Hematopoietic multipotent progenitor cell treated with erythropoietin and hydrocortisone succinate and interleukin-3 and kit ligand, for 17 days (in vitro differentiated cells): ENCODE results near the gene FRMD4A.
"Not testable (repeated sequence)": the region's sequence is repeated elsewhere in the genome, so short reads cannot be mapped to it uniquely, and the experiment has no call there.

Experiments used
- DNase-seq: peaks from one replicate; pipeline ENCODE4 v3.0.0-alpha.2; 2015; ENCODE audit warnings: low spot score

FRMD4A gene

DNA sequence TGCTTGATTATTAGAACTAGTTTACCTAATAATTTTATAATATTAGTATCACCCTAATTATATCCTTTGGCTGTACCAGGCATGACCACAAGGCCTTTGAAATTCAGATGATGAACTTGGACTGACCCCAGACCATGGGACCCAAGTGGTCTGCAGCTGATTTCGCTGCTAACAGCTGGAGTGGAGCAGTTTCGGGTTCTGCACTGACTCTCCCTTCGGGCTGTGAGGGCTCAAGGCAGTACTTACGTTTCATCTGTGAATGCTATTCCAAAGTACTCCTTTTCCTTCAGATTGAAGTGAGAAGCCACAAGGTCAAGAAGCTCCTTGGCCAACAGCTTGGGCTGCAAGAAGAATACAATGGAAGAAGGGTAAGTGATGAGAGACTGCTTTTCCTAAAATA, 520.2 kb downstream of the FRMD4A start:
- DNase-seq, result no peak

DNA sequence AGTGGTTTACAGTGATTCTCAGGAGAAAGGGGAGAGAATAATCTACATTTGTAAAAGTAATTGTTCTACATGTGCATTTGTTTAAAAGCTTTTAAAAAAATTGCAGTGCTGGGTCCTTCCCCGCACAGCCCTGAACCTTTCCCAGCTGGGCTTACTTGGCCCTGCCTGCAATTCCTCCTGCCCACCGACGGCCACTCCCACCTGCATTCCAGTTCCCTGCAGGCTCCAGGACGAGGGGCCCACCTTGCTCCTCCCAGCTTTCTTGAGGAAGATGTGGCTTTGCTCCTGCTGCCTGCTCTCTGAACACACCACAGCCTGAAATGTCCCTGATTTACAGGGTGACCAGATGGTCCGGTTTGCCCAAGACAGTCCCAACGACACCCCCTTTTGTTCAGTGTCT, 521.3 kb downstream of the FRMD4A start:
- DNase-seq, result no peak

DNA sequence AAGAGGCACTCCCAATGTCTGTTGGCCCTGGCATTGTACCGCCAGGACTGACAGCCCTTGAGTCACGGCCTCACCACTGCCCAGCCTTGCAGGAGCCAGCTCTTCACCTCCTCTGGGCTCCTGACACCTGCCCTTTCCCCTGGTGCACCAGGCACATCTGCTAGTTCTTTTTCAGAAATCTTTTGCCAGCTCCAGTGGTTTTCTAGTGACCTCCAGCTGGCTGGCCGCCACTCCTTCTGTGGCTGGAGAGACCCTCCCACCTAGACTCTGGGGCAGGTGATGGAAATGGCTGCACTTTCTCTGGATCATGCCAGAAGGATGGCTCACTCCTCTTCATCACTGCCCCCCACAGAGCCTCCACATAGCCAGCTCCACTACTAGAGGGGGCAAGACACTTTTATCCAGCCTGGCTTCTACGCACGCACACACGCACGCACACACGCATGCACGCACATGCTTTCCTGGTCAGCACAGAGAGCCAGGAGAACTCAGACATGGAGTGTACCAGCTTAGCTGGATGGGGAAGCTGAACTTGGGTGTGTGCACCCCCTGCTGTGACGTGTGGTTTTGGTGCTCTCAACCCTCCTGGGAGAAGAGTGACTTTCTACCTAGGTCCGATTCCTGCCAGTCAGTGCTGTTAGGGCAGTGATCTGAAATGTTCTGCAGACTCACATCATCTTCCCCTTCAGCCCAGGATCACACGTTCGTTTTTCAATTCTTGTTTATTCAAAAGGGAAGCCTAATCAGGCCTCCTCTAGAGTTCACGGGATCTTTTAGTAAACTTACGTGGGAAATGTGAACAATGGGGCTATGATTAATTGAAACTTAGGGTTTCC, 522.0 kb downstream of the FRMD4A start:
- DNase-seq, result no peak

DNA sequence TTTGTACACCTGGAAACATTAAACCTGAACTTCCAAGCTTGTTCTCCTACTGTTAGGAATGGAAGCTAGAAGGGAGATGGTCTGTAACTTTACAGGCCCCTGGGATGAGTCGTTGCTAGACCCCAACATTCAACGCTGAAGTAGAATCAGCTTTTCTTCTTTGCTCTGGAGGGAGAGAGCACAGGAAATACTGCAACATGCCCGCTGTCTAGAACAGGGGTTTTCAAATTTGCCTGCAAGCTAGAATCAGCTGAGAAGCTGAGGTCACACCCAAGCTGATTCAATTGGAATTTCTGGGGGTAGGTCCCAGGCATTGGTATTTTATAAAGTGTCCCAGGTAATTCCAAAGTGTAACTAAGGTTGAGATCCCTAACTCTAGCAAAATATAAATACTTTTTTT, 524.3 kb downstream of the FRMD4A start:
- DNase-seq, result no peak

DNA sequence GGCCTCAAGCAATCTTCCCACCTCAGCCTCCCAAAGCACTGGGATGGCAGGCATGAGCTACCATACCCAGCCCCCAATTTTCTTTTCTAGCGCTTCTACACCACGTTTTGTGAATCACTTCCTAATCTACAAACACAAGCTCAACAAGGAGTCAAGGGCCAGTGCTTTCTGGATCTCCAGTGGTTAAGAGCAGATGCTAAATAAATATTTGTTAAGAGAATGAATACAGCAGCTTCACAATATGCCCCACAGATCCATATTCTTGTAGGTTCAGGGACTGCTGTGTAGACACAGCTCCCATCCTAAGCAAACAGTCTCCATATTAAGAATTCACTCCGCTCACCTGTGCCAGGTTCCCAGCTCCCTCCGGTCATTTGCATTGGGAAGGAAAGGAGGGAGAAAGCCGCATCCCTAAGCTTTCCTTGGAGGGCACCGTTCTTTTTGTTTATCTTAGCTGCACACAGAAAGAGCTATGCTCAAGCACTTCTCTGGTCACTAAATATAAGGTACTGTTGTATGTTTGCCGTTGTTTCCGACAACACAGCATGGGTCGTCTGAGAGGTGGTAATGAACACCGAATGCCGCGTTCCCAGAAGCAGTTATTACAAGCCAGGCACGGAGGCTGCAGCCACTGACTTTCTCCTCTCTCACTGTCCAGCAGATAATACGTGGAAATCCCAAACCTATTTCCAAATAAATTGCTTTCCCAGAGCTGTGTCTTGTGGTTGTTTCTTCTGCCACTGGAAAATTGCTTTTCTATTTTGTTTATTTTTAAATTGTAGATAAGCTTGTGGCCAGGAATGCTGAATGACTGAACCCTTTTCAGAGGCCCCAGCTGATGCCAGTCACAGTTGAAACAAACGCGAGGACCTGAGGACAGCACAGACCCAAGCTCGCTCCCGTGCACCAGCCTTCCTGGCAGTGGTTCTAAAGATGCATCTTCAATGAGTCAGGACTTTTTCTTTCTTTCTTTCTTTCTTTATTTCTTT, 526.9 kb downstream of the FRMD4A start:
- no peak for DNase-seq

DNA sequence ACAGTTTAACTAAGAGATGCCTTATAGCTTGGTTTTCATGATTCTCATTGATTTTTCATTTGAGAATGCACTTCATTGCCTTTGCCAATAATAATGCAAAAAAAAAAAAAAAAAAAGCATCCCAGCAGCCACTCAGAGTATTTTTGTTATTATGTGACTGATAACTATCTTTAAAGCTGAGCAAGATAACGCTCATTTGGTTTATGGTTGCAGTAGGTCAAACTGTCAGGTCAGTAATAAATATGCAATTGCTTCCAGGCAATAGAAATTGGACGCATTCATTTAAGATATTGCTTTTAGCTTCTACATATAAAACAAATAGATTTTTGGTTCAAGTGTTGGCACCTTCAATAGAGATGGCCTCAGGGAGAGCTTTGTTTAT, 528.8 kb downstream of the FRMD4A start:
- DNase-seq, result no peak

DNA sequence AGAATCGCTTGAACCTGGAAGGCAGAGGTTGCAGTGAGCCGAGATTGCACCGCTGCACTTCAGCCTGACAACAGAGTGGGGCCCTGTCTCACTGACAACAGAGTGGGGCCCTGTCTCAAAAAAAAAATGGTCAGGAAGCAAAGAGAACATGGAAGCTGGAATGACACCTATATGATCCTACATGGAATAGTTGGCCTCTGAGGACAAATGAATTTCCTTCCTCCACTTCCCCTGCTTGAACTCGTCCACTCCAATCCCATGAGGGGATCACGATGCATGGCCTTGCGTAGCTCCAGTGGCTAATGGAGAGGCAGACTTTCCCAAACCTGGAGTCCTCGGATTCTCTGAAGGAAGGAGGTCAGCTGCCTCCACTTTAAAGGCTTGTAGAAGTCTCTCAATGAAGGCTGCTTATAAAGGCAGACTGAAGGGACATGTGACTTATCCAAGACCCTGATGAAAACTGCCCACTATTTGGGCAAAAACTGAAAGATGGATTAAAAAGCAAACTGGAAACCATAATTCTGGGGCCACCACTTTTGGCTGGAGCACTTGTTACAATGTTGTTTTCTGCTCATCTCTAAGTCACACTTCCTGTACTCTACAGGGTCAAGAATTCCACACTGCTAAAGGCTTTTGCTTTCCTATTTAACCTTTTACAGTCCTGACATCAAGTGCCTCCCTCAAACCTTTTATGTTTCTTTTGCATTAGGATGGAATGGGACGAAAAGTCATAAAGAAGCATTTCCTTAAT, 529.4 kb downstream of the FRMD4A start:
- DNase-seq, result no peak

DNA sequence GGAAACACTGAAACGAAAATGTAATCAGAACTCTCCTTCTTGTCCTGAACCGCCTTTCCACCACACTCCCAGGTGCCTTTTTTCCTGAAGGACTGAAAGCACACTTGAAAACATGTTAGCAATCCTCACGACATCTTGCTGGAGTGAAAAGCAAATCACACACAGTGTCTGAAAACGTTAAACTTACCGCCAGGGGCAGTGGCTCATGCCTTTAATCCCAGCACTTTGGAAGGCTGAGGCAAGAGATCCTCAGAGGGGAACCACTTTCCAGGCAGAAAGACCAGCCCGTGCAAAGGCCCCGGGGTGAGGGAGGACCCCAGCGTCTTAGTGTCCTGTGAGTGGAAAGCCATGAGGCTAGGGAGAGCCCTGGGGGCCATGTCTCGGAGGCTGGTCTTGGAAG, 533.6 kb downstream of the FRMD4A start:
- no peak for DNase-seq

DNA sequence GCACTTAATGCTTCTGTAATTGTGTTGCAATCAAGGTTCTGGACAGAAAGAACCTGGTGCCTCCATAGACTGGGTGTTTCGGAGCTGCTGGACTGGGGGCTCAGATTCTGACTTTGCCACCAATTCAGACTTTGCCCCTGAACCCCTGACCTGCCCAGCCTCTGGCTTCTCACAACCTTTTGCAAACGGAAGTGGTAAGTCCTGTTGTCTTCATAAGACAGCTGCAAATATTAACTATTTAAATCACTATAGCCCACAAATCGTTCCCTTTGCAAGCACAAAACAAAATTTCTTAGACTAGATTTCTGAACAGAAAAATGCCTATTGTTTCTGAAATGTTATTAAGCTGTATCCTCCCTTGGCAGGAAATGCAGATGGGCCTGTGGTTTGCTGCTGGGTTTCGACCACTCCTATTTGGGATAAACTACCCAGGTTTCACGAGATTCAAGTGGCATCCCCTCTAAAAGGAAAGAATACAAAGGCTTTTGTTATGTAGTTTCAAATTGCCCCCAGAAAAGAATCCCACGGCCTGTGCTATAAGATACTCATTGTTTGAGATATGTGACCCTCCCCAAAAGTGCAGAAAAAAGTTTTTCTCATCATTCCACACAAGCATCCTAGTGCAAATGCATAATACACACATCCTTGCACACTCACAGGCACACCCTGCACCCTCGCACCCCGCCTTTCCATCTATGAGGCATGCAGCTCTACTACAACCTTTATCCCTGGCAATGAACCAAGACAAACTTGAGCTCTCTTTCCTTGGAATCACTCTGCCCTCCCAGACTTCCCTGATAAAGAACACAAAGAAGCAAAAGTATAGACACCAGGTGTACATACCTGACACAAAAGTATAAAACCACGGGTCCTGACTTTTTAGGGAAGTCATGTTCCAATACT, 534.8 kb downstream of the FRMD4A start:
- DNase-seq, result no peak

DNA sequence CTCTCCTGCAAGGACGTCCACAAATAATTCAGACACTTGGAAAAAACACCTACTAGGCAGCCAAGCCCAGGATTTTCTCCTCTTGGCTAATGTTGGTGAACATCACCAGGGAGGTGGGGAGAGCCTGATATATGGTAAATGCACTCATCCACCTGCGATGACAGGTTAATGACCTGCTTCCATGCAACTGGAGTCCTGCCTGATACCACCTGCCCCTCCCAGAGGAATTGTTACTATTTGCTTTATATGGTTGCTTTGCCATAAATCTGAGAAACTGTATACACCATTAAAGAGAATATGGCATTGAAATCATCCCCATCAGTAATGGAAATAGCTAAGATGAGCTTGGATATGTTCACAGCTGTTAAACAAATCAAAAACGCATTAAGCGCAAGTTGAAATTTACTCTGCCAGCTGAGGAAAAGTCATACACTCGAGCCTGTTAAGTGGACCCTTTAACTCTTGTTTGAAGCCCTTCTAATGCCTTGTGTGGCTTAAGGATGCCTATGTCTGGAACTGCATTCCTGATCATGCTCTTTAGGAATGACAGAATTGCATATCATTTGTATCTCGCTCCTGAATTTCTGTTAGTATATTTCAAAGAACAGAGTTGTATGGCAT, 535.6 kb downstream of the FRMD4A start:
- no peak for DNase-seq

DNA sequence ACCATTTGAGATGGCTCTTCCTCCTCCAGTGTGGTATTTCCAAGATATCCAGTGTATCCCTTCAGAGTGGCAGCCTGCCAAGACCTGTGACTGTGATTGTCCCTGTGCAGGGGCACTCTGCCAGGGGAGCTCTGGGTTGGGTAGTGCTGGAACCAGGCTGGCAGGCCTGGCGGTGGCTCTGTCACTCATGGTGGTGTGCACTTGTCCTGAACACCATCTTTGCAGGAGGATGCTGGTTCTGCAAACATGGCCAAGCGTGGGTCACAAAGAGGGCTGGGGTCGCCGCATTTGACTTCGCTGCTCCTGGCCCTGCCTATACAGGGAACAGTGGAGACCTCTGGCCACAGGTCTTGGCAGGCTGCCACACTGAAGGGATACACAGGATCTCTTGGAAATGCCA, 538.7 kb downstream of the FRMD4A start:
- DNase-seq, result no peak

DNA sequence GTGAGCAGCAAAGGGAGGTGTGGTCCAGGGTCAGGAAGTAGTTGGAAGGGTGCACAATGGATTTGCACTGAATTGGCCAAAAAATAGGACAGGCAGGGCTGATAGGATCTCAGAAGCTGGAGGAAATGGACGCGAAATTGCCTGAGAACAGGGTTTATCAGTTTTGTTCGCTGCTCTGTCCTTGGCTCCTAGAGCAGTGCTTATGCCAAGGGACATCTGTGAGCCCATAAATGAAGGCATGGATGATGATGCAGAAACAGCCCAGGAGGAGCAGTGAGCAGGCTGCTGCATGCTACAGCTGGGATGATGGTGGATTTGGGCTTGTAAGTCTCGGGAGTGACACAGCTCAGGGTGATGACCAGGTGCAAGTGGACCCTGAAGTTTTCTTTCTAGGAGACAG, 539.2 kb downstream of the FRMD4A start:
- DNase-seq, result no peak

DNA sequence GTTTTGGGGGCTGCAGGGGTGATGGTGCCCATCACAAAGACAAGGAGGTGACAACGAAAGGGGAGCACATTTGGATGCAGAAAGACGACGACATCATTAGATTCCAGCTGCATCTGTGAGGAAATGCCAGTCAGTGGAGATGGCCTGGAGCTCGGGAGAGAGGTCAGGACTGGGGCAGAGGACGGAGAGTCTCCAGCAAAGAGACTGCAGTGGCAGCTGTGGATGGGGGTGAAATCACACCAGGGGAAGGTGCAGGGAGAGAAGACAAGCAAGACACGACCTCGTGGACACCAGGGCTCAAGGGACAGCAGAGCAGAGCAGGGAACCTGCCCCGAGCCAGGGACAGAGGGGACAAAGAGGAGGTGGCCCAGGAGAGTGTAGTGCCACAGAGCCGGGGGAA, 540.5 kb downstream of the FRMD4A start:
- DNase-seq, result no peak

DNA sequence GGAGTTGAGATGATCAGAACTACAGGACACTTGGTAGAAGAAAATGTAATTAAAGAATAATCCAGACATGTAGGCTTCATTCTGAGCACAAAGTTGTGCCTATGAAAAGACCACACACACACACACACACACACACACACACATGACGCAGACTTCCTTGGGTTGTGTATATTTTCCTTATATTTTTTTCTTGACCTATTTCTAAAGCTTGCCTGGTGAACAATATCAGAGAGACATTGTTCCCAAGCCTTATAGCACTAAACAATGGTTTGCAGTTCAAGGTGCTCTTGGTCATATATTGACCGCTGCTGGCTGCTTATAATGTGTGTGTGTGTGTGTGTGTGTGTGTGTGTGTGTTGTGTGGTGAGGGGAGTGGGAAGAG, 541.3 kb downstream of the FRMD4A start:
- DNase-seq, result no peak

DNA sequence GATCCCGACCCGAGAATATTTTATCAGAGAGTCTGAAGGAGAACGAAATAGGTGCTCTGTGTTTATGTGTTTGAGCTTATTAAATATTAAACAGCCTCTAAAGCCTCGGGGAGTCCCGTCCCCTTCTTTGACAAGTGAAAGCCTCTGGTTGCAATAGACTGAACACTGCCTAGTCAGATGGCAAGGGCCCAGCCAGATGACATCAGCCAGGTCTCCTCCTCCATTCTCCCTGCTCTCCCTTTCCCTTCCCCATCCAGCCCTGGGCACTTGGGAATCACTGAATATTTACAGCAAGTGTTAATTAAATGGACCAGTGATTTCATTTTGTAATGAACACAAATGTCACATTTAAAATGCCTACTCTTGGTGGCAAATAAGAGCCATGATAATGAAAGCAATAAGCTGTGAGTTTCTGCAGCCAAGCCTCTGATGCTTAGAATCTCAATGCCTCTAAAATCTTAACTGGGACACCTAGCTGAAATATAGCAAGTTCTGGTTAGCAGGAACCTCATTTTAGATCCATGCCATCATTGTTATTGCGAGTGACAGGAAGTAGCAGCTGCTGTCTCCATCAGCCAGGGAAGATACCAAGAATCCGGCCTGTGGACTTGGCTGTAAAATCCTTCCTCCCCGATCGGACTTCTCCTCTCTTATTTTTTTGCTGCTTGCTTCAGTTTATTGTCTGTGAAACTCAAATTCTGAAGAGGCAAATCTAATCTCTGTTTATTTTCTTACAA, 541.8 kb downstream of the FRMD4A start:
- no peak for DNase-seq

DNA sequence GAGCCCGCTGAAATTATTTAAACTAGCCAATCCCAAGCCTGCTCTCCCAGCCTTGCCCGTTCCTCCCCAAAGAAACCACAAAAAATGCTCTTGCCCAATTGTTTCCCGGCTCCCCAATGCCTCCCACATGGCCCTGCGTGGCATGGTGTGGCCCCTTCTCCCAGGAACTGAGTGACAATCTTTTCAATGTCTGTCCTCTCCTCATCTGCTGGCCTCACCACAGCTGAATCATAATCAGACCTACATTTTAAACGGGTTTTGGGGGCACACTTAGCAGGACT, 542.5 kb downstream of the FRMD4A start:
- DNase-seq, result no peak

DNA sequence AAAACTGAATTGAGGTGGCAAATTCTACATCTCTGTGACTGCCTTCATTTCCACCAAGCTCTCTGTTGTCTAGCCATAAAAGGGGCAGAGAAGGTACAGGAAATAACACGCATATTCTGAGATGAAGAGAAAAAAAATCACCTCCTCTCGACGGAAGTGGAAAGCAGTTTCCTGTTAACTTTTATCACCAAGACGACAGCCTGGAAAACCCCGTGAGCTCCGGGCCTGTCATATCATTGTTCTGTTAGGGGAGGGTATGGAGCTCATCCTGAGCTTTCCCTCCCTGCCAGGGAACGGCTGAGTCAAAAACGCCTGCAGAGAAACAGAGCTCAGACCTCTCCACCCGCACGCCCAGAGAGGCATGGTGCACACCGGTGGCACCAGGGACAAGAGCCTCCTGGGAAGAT, 543.7 kb downstream of the FRMD4A start:
- DNase-seq, result no peak

DNA sequence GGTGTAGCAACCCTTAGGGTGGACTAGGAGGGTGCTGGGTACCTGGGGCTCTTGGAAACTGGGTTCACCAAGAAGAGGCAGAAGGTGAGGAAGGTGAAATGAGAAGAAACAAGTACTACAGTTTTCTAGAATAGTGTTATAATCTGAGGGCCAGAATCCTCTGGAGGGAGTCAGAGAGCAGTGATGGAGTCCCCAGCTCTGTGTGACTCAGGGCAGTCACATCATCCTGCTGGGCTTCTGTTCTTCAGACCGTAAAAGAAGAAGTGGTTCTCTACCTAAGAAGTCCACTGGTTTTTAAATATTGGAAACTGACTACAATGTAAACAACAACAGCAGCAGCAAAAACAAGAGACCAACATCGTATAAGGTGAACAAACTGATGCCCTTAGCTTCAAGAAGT, 546.7 kb downstream of the FRMD4A start:
- DNase-seq, result no peak

DNA sequence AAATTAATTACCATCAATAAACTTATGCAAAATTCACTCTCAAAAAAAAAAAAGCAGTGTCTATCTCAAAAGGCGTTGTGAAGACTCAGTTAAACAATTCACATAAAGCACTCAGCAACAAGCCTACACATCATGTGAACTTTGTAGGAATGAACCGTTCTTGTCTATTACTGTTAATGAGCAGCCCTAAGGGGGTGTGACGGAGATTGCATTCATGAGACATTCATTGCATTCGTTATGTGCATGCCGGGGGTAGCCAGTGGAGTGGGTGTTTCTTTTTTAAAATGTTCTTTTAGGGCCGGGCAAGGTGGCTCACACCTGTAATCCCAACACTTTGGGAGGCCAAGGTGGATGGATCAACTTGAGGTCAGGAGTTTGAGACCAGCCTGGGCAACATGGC, 551.0 kb downstream of the FRMD4A start:
- DNase-seq, result no peak

DNA sequence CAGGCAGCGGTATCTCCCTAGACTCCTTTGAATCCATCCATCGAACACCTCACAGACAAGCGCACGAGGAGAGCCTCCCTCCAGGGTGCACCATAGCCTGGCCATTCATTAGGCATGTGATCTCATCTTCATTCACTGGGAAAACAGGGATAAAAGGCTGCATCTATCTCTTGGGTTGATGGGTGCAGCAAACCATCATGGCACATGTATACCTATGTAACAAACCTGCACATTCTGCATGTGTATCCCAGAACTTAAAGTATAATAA, 552.1 kb downstream of the FRMD4A start:
- not testable (repeated sequence) for DNase-seq

DNA sequence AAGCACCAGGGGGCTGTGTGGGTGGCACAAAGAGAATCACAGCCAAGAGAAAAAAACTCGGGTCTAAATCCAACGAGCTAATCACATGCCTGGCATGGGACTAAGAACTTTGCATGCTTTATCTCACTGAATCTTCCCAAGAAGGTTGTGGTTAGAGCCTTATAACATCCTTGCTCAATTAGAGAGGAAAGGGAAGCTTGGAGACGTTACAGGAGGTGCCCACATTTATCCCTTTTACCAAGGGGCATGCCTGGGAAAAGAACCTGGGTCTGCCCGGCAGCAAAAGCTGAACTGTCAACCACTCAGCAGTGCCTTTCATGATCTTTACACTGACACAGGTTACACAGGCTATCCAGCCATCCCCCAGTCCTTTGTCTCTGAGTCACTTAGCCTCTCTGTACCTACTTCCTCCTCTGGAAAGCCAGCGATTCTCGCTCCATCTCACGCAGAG, 553.8 kb downstream of the FRMD4A start:
- no peak for DNase-seq
